ENCODE results near the gene SPAG16. TPM values are rescaled to one million over a fixed set of nuclear protein-coding genes. Genes with fewer than 3 reads are reported as not detected.
A peak's percentile ranks its signal among the peaks of the same experiment; 100 is the strongest.

Gene SPAG16
- total RNA-seq, 4 donors from 2014 or later = 14.1 to 43.1 (median 30.2) TPM

DNA sequence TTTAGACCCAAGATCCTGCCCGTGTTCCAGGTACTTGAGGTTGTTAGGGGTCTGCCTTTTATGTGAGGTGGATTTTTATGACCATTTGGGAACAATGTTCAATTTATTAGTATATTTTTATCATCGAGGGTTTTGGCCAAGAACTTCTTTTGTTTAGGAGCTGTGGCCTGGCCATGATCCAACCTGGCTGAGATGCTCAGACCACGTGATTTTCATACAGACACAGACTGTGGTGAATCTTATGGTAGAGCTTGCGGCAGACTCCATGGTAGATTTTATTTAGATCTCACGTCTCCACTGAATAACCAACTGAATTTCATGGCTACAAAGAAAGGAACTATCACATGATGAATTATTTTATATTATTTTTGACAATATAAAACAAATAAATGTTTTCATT lies 721.1 kb downstream of the SPAG16 start:
- no peak for DNase-seq

DNA sequence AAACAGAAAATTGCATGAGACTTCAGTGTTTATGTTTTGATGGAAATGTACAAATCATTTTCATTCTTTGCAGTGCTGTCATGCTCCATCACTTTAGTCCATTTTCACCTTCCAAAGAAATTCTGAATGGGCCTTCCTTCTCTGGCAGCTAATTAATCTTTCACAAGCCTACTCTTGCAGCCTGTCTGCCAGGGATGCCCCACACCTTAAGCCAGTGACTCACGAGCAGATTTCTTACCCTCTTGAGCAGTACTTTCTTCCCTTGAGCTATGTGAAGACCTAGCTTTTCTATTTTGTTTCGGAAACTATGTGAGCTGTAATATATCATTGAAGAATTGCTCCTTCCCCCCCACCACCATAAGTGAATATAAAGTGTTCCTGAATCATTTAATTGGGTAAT lies 722.3 kb downstream of the SPAG16 start:
- 19 to 29% methylated on average over 2 of the region's 2 CpGs for WGBS, 2 donors
- Histone ChIP-seq H3K9me3 (no peaks in the 10 kb centered on the region), H3K36me3 (no peaks in the 10 kb centered on the region), H3K4me3 (no peak overlapping the region), H3K27ac (no peak overlapping the region), H3K4me1 (peaks cover 0 to 6% (median 0%) of the 10 kb centered on the region in 3 donors), H3K27me3 (no peaks in the 10 kb centered on the region)
- intact Hi-C loops (cut with DNase I) = no loop called here
- TF ChIP-seq POLR2A (IDR thresholded peaks at IDR 0.05) = no peak
- TF ChIP-seq, protein P1, sequence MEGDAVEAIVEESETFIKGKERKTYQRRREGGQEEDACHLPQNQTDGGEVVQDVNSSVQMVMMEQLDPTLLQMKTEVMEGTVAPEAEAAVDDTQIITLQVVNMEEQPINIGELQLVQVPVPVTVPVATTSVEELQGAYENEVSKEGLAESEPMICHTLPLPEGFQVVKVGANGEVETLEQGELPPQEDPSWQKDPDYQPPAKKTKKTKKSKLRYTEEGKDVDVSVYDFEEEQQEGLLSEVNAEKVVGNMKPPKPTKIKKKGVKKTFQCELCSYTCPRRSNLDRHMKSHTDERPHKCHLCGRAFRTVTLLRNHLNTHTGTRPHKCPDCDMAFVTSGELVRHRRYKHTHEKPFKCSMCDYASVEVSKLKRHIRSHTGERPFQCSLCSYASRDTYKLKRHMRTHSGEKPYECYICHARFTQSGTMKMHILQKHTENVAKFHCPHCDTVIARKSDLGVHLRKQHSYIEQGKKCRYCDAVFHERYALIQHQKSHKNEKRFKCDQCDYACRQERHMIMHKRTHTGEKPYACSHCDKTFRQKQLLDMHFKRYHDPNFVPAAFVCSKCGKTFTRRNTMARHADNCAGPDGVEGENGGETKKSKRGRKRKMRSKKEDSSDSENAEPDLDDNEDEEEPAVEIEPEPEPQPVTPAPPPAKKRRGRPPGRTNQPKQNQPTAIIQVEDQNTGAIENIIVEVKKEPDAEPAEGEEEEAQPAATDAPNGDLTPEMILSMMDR (IDR thresholded peaks at IDR 0.05) = no peak
- DNase-seq = no peak

More for the DNA sequence above, 721.1 kb downstream of the SPAG16 start:
- Histone ChIP-seq H3K27ac (no peak overlapping the region), H3K4me3 (no peak overlapping the region), H3K36me3 (no peaks in the 10 kb centered on the region), H3K9me3 (no peaks in the 10 kb centered on the region), H3K4me1 (peaks cover 0 to 6% (median 0%) of the 10 kb centered on the region in 3 donors), H3K27me3 (no peaks in the 10 kb centered on the region)
- TF ChIP-seq POLR2A (IDR thresholded peaks at IDR 0.05) = no peak
- TF ChIP-seq, protein P1 (IDR thresholded peaks at IDR 0.05) = no peak
- intact Hi-C loops (cut with DNase I) = no loop called here
- WGBS, 2 donors = 52 to 55% methylated on average over 5 of the region's 5 CpGs

DNA sequence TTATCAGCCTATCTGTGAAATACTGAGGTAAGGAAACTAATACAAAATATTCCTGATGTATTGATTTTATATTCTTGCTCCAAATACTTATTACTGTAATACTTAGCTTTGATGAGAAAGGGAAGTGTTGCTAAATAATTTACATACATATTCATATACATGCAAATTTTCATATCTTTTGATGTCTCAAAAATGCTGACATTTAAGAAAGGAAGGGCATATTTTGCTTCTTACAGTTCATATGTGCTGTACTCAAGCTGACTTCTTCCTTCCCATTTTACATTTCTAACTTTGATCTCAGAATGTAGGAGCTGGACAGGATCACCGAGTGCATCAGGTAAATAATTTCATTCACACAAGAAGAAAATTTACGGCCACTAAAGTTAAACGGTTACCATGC lies 727.4 kb downstream of the SPAG16 start:
- Histone ChIP-seq H3K27me3 (no peaks in the 10 kb centered on the region), H3K36me3 (no peaks in the 10 kb centered on the region), H3K9me3 (no peaks in the 10 kb centered on the region), H3K4me3 (no peak overlapping the region), H3K4me1 (peaks cover 0 to 2% (median 0%) of the 10 kb centered on the region in 3 donors), H3K27ac (no peak overlapping the region)
- intact Hi-C loops (cut with DNase I) = no loop called here
- TF ChIP-seq POLR2A (IDR thresholded peaks at IDR 0.05) = no peak
- TF ChIP-seq, protein P1 (IDR thresholded peaks at IDR 0.05) = no peak
- DNase-seq = no peak
- WGBS, 2 donors = 81 to 84% methylated on average over 3 of the region's 3 CpGs

DNA sequence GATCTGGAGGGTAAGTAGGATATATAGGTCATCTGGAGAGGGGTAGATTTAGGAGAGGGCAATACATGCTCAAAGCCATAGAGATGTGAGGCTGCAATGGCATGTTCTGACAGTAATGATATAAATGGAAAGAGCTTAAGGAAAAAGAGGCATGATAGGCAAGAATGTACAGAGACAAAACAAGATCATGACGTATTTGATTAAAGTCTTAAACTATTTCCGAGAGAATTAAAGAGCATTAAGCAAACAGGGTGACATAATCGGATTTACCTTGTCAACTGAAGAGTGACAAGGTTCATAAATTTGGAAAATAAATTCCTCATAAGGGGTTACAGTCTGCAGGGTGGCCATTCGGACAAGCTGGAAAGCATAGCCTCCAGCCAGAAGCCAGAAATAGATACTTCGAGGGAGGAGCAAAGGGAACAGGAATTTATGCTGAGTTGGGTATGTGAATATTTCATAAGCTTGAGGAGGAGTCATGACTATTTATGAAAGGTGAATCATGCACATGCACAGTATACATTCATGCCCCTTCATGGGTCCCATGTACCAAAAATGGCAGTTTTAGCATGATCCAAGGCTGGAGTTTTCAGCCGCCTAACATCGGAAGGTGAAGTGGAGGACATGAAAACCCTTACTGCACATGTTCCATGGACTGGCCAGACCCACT lies 730.4 kb downstream of the SPAG16 start:
- H3K4me1 ChIP-seq = peaks cover 0 to 12% (median 5%) of the 10 kb centered on the region in 3 donors
- no peaks in the 10 kb centered on the region for H3K9me3 ChIP-seq
- TF ChIP-seq, protein P1 (IDR thresholded peaks at IDR 0.05) = no peak
- no peak for TF ChIP-seq POLR2A (IDR thresholded peaks at IDR 0.05)
- no peak for DNase-seq
- H3K36me3 ChIP-seq = no peaks in the 10 kb centered on the region
- intact Hi-C loops (cut with DNase I) = no loop called here
- WGBS, 2 donors = 64 to 69% methylated on average over 7 of the region's 7 CpGs
- no peak overlapping the region for H3K27ac ChIP-seq
- no peak overlapping the region for H3K4me3 ChIP-seq
- no peaks in the 10 kb centered on the region for H3K27me3 ChIP-seq

DNA sequence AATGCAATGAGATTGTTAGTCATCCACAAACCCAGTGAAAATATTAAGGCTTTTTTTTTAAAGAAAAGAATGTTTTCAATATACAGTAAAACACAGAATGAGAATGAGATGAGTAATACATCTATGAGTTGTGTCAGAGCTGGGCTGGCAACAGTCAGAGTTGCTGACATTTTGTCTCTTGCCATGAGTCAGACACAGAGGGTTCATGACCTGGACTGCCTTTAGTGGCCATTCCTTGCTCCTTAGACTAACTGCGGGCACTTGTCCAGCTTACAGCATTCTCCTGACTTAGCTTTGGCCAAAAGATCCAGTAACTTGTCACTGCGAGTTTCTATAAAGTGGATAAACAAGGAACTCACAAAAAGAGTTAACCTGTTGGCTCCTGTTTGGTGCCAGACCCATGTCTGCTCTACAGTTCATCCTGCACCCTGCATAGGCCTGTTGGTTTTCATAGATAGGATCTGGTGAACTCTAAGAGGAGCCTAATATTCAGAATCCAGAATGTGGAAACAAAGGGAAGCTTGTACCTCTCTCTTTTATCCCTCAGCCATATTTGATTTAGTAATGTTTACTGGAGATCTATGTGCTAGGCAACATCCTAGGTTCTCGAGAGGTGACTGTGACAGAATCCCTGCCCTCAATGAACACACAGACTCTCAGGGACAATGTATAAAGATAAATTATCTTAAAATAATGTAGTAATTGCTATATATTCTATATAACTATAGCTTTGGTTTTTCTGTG lies 735.1 kb downstream of the SPAG16 start:
- no peak for DNase-seq
- Histone ChIP-seq H3K27ac (peak overlapping the region in 3 of 4 donors; percentile 56 to 74 (median 57)), H3K4me1 (peaks cover 0 to 15% (median 5%) of the 10 kb centered on the region in 3 donors), H3K36me3 (no peaks in the 10 kb centered on the region), H3K9me3 (no peaks in the 10 kb centered on the region), H3K4me3 (no peak overlapping the region), H3K27me3 (no peaks in the 10 kb centered on the region)
- intact Hi-C loops (cut with DNase I) = no loop called here
- TF ChIP-seq, protein P1 (IDR thresholded peaks at IDR 0.05) = no peak
- TF ChIP-seq POLR2A (IDR thresholded peaks at IDR 0.05) = no peak
- 33 to 39% methylated on average over 3 of the region's 3 CpGs for WGBS, 2 donors
